ENCODE measurements around the gene PGM5.

PGM5 gene

GRCh38 chr9:68427216-68427977 lies 71.0 kb downstream of the PGM5 start:
- Histone ChIP-seq H3K4me2 (ENCODE audit: low read length) (no peak overlapping the region), H3K27me3 (ENCODE audit: insufficient read depth, low read length) (no peaks in the 10 kb centered on the region), H3K9ac (ENCODE audit: low read length) (no peak overlapping the region), H3F3A (ENCODE audit: insufficient read depth, low read length) (no peaks in the 10 kb centered on the region), H4K20me1 (ENCODE audit: insufficient read depth, low read length) (no peaks in the 10 kb centered on the region), H2AFZ (ENCODE audit: low read length) (no peak overlapping the region), H3K9me3 (ENCODE audit: low read length) (no peaks in the 10 kb centered on the region), H3K4me1 (ENCODE audit: insufficient read depth, low read length, severe bottlenecking) (no peaks in the 10 kb centered on the region), H3K79me2 (ENCODE audit: insufficient read depth, low read length) (no peaks in the 10 kb centered on the region), H3K36me3 (ENCODE audit: insufficient read depth, low read length) (no peaks in the 10 kb centered on the region), H3K9me2 (ENCODE audit: low read depth, low read length) (no peaks in the 10 kb centered on the region), H3K4me3 (ENCODE audit: low read depth, low read length, poor library complexity, severe bottlenecking) (no peak overlapping the region), H3K27ac (ENCODE audit: low read depth, low read length, poor library complexity, severe bottlenecking) (no peak overlapping the region)
- TF ChIP-seq EZH2 (IDR thresholded peaks at IDR 0.05; ENCODE audit: borderline replicate concordance, low read length) (no peak), CTCF (IDR thresholded peaks at IDR 0.05; ENCODE audit: low read length) (no peak)

DNA sequence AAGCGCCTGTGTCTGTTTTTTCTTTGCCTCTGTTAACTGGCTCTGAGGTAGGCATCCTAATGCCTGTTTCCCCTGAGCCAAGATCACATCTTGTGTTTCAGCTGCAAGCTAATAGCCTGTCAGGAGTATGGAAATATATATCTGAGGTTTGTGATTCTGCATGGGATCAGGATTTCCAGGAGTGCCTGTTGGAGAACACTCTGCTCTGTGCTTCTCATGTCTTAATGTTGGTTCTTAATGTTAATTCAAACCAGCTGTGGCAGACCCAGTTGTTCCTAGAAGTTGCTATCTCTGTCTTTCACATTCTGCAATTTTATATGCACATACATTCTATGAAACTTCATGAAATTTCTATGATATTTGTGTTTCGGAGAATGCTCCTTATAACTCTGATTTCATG lies 72.1 kb downstream of the PGM5 start:
- no peak overlapping the region for H3K9ac ChIP-seq (ENCODE audit: low read length)
- no peaks in the 10 kb centered on the region for H3K36me3 ChIP-seq (ENCODE audit: insufficient read depth, low read length)
- H3K4me2 ChIP-seq (ENCODE audit: low read length) = no peak overlapping the region
- H3F3A ChIP-seq (ENCODE audit: insufficient read depth, low read length) = no peaks in the 10 kb centered on the region
- no peak overlapping the region for H2AFZ ChIP-seq (ENCODE audit: low read length)
- no peaks in the 10 kb centered on the region for H3K79me2 ChIP-seq (ENCODE audit: insufficient read depth, low read length)
- no peaks in the 10 kb centered on the region for H4K20me1 ChIP-seq (ENCODE audit: insufficient read depth, low read length)
- TF ChIP-seq CTCF (IDR thresholded peaks at IDR 0.05; ENCODE audit: low read length) (no peak), EZH2 (IDR thresholded peaks at IDR 0.05; ENCODE audit: borderline replicate concordance, low read length) (no peak)
- H3K4me3 ChIP-seq (ENCODE audit: low read depth, low read length, poor library complexity, severe bottlenecking) = no peak overlapping the region
- H3K9me2 ChIP-seq (ENCODE audit: low read depth, low read length) = no peaks in the 10 kb centered on the region
- no peaks in the 10 kb centered on the region for H3K27me3 ChIP-seq (ENCODE audit: insufficient read depth, low read length)
- no peaks in the 10 kb centered on the region for H3K4me1 ChIP-seq (ENCODE audit: insufficient read depth, low read length, severe bottlenecking)
- H3K9me3 ChIP-seq (ENCODE audit: low read length) = no peaks in the 10 kb centered on the region
- no peak overlapping the region for H3K27ac ChIP-seq (ENCODE audit: low read depth, low read length, poor library complexity, severe bottlenecking)

DNA sequence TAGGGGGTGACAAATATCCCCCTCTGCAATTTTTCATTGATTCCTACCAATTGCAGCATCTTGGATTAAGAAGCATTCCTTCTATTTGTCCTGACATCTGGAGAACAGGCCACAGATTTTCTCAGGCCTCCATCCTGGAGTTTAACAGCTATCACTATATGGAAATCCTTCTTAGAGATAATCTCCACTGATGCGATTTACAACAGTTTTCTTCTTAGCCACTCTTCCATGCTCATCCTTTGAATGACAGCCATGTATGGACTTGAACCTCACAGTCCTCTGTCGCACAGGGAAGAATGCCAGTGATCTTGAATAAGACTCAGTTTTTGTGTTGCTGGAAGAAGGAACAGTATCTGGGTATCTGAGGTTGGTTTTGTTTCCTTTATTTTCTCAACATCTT lies 73.2 kb downstream of the PGM5 start:
- Histone ChIP-seq H3K4me1 (ENCODE audit: insufficient read depth, low read length, severe bottlenecking) (no peaks in the 10 kb centered on the region), H3K79me2 (ENCODE audit: insufficient read depth, low read length) (no peaks in the 10 kb centered on the region), H3K27me3 (ENCODE audit: insufficient read depth, low read length) (no peaks in the 10 kb centered on the region)

More for the DNA sequence above, 73.2 kb downstream of the PGM5 start:
- Histone ChIP-seq H3K9ac (ENCODE audit: low read length) (no peak overlapping the region), H4K20me1 (ENCODE audit: insufficient read depth, low read length) (no peaks in the 10 kb centered on the region), H3K27ac (ENCODE audit: low read depth, low read length, poor library complexity, severe bottlenecking) (no peak overlapping the region), H3K9me3 (ENCODE audit: low read length) (no peaks in the 10 kb centered on the region), H3F3A (ENCODE audit: insufficient read depth, low read length) (no peaks in the 10 kb centered on the region), H3K4me2 (ENCODE audit: low read length) (no peak overlapping the region), H3K9me2 (ENCODE audit: low read depth, low read length) (no peaks in the 10 kb centered on the region), H2AFZ (ENCODE audit: low read length) (no peak overlapping the region), H3K4me3 (ENCODE audit: low read depth, low read length, poor library complexity, severe bottlenecking) (no peak overlapping the region), H3K36me3 (ENCODE audit: insufficient read depth, low read length) (no peaks in the 10 kb centered on the region)
- TF ChIP-seq CTCF (IDR thresholded peaks at IDR 0.05; ENCODE audit: low read length) (no peak), EZH2 (IDR thresholded peaks at IDR 0.05; ENCODE audit: borderline replicate concordance, low read length) (no peak)
